Measurements from ENCODE around the gene NDE1.

DNA sequence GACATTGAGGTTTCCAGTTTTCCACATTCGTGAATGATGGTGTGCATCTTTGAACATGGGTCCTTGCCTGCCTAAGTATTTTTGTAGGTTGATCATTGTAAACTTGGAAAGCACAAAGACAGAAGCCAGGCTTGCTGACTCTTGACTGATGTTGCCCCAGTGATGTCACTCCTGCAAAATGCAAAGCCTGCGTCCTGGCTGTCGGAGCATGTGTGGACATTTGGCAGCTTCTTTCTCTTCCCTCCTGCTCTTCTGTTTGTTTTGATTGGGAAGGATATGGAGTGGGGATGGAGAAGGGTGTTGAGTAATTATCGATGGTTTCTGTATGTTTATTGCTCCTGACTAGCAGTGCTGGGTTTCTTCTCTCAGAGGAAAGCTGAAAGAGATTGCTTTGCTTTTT lies 3.2 kb downstream of the NDE1 start:
- TF ChIP-seq TAF1 (IDR thresholded peaks at IDR 0.05; ENCODE audit: borderline replicate concordance, insufficient read depth, low read length), result no peak
- no peak for TF ChIP-seq POLR2AphosphoS5 (IDR thresholded peaks at IDR 0.05; ENCODE audit: low read depth, low read length)
- TF ChIP-seq FOXP2 (optimal IDR thresholded peaks at IDR 0.05; ENCODE audit: borderline replicate concordance, extremely low read depth, extremely low read length, insufficient read depth), result no peak
- no peak for TF ChIP-seq REST (IDR thresholded peaks at IDR 0.05; ENCODE audit: insufficient read depth in 1 of 2, low read depth in 2 of 2, low read length in 2 of 2)

Data from PFSK-1 (cell line).